NCI-H345 treated with DMSO at 0.1 percent for 48 hours (cell line): ENCODE results near the gene SLC10A7.

Experiments used
- DNase-seq: peaks from one replicate; lab custom pipeline; 2025; ENCODE audit not compliant: unreplicated experiment; lab: John Stamatoyannopoulos, UW

Gene SLC10A7

GRCh38 chr4:146495269-146495668 is 26.5 kb downstream of the SLC10A7 start:
- no peak for DNase-seq

GRCh38 chr4:146494143-146494542 is 27.6 kb downstream of the SLC10A7 start:
- no peak for DNase-seq

GRCh38 chr4:146490106-146490505 is 31.6 kb downstream of the SLC10A7 start:
- no peak for DNase-seq

GRCh38 chr4:146488495-146489174 is 33.1 kb downstream of the SLC10A7 start:
- no peak for DNase-seq

GRCh38 chr4:146486565-146486964 is 35.2 kb downstream of the SLC10A7 start:
- DNase-seq, result no peak

GRCh38 chr4:146485968-146486367 is 35.8 kb downstream of the SLC10A7 start:
- no peak for DNase-seq

- DNase-seq, result no peak
Observed at GRCh38 chr4:146482788-146483187, 39.0 kb downstream of the SLC10A7 start.

- no peak for DNase-seq
Observed at GRCh38 chr4:146481246-146481645, 40.5 kb downstream of the SLC10A7 start.

GRCh38 chr4:146478009-146478408 is 43.7 kb downstream of the SLC10A7 start:
- no peak for DNase-seq

GRCh38 chr4:146477054-146477453 is 44.7 kb downstream of the SLC10A7 start:
- no peak for DNase-seq

- DNase-seq, result peak; percentile 40
Observed at GRCh38 chr4:146472404-146472803, 49.3 kb downstream of the SLC10A7 start.

GRCh38 chr4:146470604-146471003 is 51.1 kb downstream of the SLC10A7 start:
- no peak for DNase-seq

GRCh38 chr4:146469022-146469421 is 52.7 kb downstream of the SLC10A7 start:
- DNase-seq, result no peak

GRCh38 chr4:146465628-146466027 is 56.1 kb downstream of the SLC10A7 start:
- no peak for DNase-seq

GRCh38 chr4:146462251-146462650 is 59.5 kb downstream of the SLC10A7 start:
- DNase-seq, result no peak

GRCh38 chr4:146458594-146458993 is 63.1 kb downstream of the SLC10A7 start:
- no peak for DNase-seq

GRCh38 chr4:146456681-146457080 is 65.1 kb downstream of the SLC10A7 start:
- no peak for DNase-seq

GRCh38 chr4:146453181-146453807 is 68.4 kb downstream of the SLC10A7 start:
- no peak for DNase-seq

- no peak for DNase-seq
Observed at GRCh38 chr4:146450524-146450923, 71.2 kb downstream of the SLC10A7 start.

- DNase-seq, result no peak
Observed at GRCh38 chr4:146446555-146446954, 75.2 kb downstream of the SLC10A7 start.

- DNase-seq, result no peak
Observed at GRCh38 chr4:146445198-146446150, 76.3 kb downstream of the SLC10A7 start.

- DNase-seq, result no peak
Observed at GRCh38 chr4:146443525-146443924, 78.2 kb downstream of the SLC10A7 start.
